NCI-H2171 treated with DMSO at 0.1 percent for 48 hours (cell line): ENCODE results near the gene MTAP.
A peak's percentile ranks its signal among the peaks of the same experiment; 100 is the strongest.

ENCODE experiments used
- DNase-seq: peaks from one replicate; lab custom pipeline; 2025; lab: John Stamatoyannopoulos, UW

Gene MTAP

GRCh38 chr9:21804791-21805190 lies 2.4 kb downstream of the MTAP start:
- no peak for DNase-seq

GRCh38 chr9:21806644-21807043 lies 4.2 kb downstream of the MTAP start:
- DNase-seq: no peak

- no peak for DNase-seq
These were observed 8.0 kb downstream of the MTAP start for GRCh38 chr9:21810388-21810787.

- no peak for DNase-seq
These were observed 8.4 kb downstream of the MTAP start for GRCh38 chr9:21810881-21811280.

DNA sequence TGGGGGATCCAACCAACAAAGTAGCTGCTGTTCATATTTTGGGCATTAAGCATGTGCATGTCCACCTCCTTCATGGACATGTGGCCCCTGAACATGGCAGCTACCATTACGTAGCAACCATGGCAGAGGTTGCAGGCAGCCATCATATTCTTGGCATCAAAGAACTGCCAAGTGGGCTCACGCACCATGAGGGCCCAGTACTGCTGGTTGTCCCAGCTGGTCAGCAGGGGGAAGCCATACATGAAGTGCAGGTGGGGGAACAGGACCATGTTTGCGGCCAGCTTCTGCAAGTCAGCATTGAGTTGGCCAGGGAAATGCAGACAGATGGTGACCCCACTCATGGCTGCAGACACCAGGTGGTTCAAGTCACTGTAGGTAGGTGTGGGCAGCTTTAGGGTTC lies 9.5 kb downstream of the MTAP start:
- no peak for DNase-seq

GRCh38 chr9:21812415-21812814 lies 10.0 kb downstream of the MTAP start:
- DNase-seq: no peak

DNA sequence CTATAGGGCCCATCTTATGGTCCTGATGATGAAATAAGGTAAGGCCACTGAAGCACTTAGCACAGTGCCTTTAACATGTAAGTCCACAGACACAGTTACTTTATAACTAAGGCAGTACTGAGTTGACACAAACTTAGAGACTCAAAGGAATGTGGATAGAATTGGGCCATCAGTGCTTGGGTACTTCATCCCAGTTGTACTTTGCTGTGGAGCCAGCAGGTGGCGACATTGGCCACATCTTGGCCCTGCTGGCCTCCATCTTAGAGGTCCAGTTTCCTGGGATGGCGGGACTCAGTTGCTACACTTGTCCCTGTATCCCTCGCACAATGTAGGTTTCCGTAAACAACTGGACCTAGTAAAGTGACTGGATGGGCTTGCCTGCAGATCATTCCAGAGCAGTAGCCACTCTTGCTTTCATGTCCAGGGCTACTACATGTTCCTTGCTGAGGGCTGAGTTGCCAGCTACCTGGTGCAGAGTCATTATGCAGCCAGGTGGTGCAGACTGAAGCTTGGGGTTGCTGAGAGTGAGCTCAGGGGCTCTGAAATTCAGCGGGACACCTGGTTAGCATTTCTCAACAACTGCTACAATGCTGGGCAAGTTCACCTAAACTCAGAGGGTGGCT lies 10.6 kb downstream of the MTAP start:
- DNase-seq: peak; percentile 37

DNA sequence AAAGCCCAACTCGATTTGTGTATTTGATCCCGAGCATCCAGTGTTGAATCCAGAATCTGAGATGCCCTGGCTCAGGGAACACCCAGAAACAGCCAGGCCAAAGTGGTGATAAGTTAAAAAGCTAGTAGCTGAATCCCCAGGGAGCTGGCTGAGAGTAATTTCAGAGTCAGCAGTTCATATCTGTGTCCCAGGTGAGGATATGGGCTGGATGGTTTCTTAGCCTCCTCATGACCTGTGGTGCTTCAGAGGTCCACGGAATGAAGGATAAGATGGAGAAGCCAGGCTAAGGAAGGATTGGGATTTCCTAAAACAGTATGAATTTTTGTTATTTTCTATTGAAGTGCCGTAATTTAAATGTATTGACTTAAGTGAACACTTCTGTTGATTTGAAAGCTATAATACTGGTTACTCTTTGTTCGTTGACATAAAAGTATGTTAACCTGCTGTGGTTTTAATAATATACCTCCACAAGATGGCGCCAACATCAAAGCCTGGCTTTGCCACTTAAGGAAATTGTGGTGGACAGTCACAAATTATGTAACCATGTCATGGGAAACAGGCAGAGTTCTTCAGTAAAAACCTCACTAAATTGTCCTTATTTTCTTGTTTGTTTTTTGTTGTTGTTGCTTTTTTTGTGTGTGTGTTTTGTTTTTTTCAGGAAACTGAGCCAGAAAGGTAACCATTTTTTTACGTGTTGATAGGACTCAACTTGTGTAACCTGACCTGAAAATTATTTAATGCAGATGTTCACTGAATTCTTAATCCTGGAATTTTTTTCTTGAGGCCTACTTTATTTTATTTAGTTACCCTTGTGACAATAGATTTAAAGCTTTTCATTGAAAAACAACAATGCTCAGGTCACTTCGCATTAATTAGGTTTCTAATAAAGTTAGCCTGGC lies 11.4 kb downstream of the MTAP start:
- DNase-seq: peak; percentile 31

DNA sequence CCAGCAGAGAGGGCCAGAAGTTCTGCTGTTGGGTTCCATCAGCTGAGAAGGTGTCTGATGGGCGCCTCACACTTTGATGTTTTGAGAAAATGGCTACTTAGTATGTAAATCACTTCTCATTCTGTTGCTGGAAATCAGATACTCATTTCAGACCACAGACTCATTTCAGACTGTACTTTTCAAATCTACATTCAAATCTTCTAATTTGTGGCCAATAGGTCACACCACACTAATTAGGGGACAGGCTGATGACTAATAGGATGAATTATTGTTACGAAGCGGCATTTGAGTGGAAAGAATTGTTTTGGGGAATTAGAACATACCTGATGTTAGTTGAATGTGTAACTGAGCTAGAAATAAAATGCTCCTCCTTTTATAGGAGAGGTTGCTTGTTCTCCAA lies 13.2 kb downstream of the MTAP start:
- DNase-seq: no peak

DNA sequence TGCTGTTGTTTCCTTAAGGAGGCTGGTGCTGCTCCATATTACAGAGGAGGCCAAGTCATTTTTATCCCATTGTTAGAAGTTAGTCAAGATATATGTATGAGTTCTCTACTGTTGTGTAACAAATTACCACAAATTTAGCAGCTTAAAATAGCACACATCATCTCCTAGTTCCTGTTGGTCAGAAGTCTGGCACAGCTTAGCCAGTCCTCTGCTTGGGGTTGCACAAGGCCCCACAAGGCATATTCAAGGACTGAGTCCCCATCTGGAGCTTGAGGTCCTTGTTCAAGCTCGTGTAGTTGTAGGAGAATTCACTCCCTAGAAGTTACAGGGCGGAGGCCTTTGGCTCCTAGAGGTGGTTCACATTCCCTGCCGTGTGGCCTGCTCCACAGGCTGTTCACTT lies 14.7 kb downstream of the MTAP start:
- no peak for DNase-seq

DNA sequence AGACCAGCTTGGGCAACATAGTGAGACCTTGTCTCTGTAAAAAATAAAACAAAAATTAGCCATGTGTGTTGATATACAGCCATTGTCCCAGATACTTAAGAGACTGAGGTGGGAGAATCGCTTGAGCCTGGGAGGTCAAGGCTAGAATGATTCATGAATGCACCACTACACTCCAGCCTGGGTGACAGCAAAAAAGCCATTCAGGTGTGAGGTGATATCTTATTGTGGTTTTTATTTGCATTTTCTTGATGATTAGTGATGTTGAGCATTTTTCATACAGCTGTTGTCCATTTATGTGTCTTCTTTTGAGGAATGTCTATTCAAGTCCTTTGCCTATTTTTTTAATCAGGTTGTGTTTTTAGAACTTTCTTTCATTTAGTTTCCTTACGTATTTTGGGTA lies 23.2 kb downstream of the MTAP start:
- DNase-seq: no peak

DNA sequence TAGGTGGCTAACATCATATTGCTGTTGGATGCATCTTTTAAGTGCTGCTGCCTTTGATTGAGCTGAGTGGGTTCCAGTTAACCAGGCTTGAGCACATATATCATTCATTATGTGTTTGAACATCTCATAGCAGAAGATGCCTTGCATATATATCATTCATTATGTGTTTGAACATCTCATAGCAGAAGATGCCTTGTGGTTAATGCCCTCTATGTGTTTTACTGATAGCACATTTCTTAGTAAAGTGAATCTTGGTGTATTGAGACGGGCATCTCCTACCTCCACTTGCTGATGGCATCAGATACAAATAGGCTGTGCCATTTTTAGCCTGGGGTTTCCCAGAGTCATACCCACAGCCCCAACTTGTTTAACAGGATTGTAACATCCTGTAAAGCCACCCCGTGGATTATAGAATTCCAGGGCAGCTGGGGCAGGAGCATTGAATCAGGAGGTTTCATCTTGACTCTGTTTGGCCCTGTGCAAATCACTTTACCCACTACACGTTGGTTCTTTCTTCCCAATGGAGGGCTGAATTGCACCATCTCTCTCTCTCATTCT lies 26.5 kb downstream of the MTAP start:
- DNase-seq: no peak

GRCh38 chr9:21830589-21830988 lies 28.2 kb downstream of the MTAP start:
- no peak for DNase-seq

GRCh38 chr9:21831841-21832509 lies 29.5 kb downstream of the MTAP start:
- DNase-seq: no peak

DNA sequence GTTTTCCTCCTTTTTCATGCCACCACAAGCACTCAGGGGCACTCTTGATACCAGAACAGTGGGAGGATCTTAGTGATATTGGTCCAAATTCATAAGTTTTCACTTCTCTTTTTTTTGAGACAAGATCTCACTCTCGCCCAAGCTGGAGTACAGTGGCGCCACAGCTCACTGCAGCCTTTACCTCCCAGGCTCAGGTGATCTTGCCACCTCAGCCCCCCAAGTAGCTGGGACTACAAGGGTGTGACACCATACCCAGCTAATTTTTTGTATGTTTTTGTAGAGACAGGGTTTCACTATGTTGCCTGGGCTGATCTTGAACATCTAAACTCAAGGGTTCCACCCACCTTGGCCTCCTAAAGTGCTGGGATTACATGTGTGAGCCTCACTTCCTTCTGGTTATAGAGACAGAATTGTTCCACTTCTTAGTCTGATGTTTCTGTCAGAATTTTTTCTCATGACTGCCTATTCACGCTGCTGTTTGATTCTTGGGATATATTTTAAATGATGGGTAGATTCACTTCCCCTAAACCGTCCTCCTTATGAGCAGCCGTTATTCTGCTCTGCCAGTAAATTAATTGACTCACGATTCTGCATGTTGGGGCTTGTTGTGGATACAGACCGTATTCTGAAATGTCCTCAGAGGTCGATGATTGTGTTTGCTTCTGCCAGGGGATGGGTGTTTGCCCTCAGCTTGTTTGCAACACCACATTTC lies 30.8 kb downstream of the MTAP start:
- no peak for DNase-seq

DNA sequence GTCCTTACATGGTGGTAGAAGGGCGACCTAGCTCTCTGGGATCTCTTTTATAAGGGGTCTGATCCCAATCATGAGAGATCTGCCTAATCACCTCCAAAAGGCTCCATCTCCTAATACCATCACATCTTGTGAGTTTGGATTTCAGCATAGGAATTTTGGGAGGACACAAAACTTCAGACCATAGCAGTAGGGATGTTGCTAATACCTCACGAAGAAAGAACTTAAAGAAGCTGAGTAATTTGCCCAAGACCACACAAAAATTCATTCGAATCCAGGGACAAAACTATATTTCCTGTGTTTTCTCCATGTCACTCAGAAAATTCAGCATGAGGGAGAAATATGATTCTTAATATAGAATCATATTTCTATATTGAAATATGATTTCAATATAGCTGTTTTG lies 32.7 kb downstream of the MTAP start:
- DNase-seq: no peak

- no peak for DNase-seq
These were observed 34.2 kb downstream of the MTAP start for GRCh38 chr9:21836437-21837161.

- DNase-seq: no peak
These were observed 35.1 kb downstream of the MTAP start for GRCh38 chr9:21837501-21837900.

GRCh38 chr9:21840647-21841046 lies 38.2 kb downstream of the MTAP start:
- no peak for DNase-seq

DNA sequence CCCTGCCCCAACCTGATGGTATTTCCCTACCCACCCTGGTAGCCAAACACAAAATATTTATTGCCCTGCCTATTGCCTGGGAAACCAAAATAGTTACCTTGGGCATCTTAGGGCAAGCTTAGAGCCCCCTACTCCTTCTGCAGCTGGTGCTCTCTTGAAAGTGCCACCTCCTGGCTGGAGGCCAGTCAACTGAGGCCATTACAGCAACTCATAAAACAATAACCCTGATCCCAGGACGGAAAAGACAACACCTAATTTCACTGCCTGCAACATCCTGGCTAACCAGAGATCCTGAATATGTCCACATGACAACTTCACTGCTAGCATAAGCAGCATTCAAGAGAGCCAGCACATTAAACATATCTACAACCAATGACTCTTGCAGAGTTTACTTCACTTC lies 38.7 kb downstream of the MTAP start:
- no peak for DNase-seq

- DNase-seq: no peak
These were observed 46.2 kb downstream of the MTAP start for GRCh38 chr9:21848615-21849014.
